ENCODE data around the gene LTBP4.
"Not testable (repeated sequence)": the region's sequence is repeated elsewhere in the genome, so short reads cannot be mapped to it uniquely, and the experiment has no call there.

LTBP4 gene

DNA sequence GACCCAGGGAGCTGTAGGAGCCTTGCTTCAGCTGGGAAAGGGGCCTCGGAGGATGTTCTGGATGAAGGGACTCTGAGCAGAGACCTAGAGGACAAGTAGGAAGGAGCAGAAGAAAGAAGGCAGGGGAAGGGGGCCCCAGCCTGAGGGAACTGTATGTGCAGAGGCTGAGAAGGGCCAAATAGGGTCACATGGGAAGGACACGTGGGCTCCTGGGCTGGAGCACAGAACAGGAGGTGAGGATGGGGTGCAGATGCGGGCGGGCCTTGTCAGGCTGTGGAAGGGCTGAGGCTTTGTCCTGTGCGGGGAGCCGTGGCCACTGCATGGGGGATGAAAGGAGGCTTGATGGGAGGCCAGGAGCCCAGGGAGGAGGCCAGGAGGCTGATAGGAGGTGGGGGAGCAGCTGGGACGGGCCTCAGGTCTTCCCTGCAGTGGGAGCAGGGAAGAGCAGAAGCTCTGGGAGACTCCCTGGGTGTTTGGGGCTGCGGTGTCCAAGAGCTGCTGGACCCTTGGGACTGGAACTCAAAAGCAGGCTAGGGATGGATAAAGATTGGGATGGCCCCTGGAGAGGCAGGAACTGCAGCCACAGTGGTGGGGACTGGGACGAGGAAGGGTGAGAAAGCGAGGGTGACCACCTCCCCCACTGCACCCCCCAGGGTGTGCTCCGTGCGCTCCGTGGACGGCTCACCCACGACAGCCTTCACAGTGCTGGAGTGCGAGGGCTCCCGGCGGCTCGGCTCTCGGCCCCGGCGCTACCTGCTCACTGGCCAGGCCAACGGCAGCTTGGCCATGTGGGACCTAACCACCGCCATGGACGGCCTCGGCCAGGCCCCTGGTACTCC lies 11.4 kb upstream of the LTBP4 start:
- CTCF ChIA-PET: interaction anchor here (1.0 to 1.8 kb wide), 4 partner anchors 11 to 73 kb away, joined by 3 to 7 read pairs (median 4); no protein-coding TSS in a partner anchor
- DNase-seq (ENCODE audit: extremely low spot score): no peak
- TF ChIP-seq, protein P1, sequence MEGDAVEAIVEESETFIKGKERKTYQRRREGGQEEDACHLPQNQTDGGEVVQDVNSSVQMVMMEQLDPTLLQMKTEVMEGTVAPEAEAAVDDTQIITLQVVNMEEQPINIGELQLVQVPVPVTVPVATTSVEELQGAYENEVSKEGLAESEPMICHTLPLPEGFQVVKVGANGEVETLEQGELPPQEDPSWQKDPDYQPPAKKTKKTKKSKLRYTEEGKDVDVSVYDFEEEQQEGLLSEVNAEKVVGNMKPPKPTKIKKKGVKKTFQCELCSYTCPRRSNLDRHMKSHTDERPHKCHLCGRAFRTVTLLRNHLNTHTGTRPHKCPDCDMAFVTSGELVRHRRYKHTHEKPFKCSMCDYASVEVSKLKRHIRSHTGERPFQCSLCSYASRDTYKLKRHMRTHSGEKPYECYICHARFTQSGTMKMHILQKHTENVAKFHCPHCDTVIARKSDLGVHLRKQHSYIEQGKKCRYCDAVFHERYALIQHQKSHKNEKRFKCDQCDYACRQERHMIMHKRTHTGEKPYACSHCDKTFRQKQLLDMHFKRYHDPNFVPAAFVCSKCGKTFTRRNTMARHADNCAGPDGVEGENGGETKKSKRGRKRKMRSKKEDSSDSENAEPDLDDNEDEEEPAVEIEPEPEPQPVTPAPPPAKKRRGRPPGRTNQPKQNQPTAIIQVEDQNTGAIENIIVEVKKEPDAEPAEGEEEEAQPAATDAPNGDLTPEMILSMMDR (IDR thresholded peaks at IDR 0.05; ENCODE audit: control extremely low read depth, extremely low read depth, low read depth, missing control alignments): no peak
- POLR2A ChIA-PET: no interaction called here

DNA sequence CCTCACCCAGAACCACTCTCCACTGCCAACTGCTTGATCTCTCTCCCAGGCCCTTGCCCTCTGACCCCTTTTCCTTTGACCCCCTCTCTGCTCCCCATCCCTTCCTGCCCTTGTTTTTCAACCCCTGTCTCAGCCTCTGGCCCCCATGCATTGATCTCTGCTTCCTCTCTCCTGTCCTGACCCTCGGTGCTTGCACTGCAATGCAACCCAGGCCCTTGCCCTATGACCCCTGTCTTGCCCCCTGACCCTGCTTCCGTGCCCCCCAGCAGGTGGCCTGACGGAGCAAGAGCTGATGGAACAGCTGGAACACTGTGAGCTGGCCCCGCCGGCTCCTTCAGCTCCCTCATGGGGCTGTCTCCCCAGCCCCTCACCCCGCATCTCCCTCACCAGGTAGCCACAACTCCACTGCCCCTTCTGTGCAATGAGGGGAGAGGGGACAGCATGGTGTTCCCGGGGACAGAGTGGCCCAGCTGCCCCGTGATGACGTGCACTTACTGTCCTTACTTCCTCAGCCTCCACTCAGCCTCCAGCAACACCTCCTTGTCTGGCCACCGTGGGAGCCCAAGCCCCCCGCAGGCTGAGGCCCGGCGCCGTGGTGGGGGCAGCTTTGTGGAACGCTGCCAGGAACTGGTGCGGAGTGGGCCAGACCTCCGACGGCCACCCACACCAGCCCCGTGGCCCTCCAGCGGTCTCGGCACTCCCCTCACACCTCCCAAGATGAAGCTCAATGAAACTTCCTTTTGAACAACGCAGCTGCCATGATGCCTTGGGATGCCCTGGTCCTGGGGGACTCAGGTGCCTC lies 10.5 kb upstream of the LTBP4 start:
- CTCF ChIA-PET: interaction anchor here (0.6 to 1.8 kb wide), 6 partner anchors 12 to 73 kb away, joined by 3 to 7 read pairs (median 4); no protein-coding TSS in a partner anchor
- POLR2A ChIA-PET: no interaction called here
- no peak for DNase-seq (ENCODE audit: extremely low spot score)
- TF ChIP-seq, protein P1 (IDR thresholded peaks at IDR 0.05; ENCODE audit: control extremely low read depth, extremely low read depth, low read depth, missing control alignments): no peak

DNA sequence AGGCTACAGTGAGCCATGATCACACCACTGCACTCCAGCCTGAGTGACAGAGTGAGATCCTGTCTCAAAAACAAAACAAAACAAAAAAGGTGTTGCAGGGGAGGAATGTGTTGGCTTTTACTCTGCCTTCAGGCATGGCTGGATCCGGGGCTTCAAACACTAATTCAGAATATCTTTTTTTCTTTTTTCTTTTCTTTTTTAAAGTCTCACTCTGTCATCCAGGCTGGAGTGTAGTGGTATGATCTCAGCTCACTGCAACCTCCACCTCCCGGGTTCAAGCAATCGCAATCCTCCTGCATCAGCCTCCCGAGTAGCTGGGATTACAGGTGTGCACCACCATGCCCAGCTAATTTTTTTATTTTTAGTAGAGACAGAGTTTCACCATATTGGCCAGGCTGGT lies 9.4 kb upstream of the LTBP4 start:
- DNase-seq (ENCODE audit: extremely low spot score); POLR2A ChIA-PET: not testable (repeated sequence)
- CTCF ChIA-PET: interaction anchor here (0.7 to 1.4 kb wide), 3 partner anchors 14 to 50 kb away, joined by 3 to 4 read pairs (median 4); no protein-coding TSS in a partner anchor

DNA sequence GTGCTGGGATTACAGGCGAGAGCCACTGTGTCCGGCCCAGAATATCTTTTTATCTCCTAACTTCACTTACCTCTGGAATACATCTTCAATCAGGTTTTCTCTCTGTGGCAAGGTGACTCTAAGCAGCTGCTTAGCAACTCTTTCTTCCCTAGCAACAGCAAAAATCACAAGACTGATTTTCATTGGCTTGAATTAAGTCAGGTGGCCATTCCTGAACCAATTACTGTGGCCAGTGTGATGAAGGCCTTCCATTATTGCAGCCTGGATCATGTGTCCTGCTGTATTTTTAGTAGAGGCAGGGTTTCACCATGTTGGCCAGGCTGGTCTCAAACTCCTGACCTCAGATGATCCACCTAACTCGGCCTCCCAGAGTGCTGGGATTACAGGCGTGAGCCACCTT lies 9.0 kb upstream of the LTBP4 start:
- peak; percentile 60 for DNase-seq (ENCODE audit: extremely low spot score)
- ChIA-PET CTCF (interaction anchor here (0.7 to 1.4 kb wide), 2 partner anchors 51 to 69 kb away, joined by 3 read pairs; no protein-coding TSS in a partner anchor), POLR2A (no interaction called here)
- TF ChIP-seq, protein P1 (IDR thresholded peaks at IDR 0.05; ENCODE audit: control extremely low read depth, extremely low read depth, low read depth, missing control alignments): no peak

DNA sequence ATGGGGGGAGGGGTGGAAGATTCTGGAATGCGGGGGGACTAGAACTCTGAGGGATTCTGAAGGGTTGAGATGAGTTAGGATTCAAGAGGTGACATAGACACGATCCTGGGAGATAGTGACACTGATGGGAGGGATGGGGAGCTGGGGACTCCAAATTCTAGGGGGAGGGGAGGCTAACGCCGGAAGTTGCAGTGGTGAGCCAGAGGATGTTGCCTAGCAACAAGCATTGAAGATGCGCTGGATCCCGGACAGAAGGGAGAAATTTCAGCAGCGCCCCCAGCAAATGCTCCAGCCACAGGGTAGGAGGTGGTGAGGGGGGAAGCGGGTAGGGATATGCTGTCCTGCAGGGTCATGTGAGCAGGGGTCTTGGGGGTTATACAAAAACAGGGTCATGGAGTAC lies 6.9 kb upstream of the LTBP4 start:
- DNase-seq (ENCODE audit: extremely low spot score): no peak
- CTCF ChIA-PET: interaction anchor here (1.0 to 2.5 kb wide), 3 partner anchors 9 to 23 kb away, joined by 5 to 7 read pairs (median 6); no protein-coding TSS in a partner anchor
- POLR2A ChIA-PET: interaction anchor here (0.6 kb wide), 1 partner anchor 10 kb away, joined by 4 read pairs; no protein-coding TSS in a partner anchor
- TF ChIP-seq, protein P1 (IDR thresholded peaks at IDR 0.05; ENCODE audit: control extremely low read depth, extremely low read depth, low read depth, missing control alignments): no peak

DNA sequence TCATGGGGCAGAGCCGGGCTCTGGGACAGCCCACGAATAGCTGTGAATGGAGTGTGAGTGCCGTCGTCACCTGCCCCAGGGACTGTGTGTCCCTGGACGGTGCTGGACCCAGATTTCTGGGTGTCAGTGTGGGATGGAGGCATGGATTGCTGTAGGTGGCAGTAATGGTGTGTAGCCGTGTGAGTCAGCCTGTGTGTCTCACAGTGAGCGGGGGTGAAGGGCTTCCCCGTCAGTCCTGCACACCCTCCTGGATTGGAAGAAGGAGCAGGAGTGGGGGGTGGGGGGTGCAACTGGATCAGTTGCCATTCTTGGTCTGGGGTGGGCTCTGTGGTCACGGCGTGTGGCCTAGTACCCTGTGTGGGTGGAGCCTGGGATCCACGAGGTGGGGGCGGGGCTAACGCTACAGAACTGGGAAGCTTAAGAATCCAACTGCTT lies 6.5 kb upstream of the LTBP4 start:
- ChIA-PET POLR2A (interaction anchor here (0.6 to 1.1 kb wide), 2 partner anchors 9 kb away, joined by 3 to 4 read pairs; no protein-coding TSS in a partner anchor), CTCF (interaction anchor here (0.7 to 2.5 kb wide), 4 partner anchors 9 to 24 kb away, joined by 5 to 7 read pairs (median 6); no protein-coding TSS in a partner anchor)
- TF ChIP-seq, protein P1 (IDR thresholded peaks at IDR 0.05; ENCODE audit: control extremely low read depth, extremely low read depth, low read depth, missing control alignments): no peak
- DNase-seq (ENCODE audit: extremely low spot score): no peak
